ENCODE data around the gene PAPOLB. TPM values are rescaled to one million over a fixed set of nuclear protein-coding genes. Genes with fewer than 3 reads are reported as not detected.

Gene PAPOLB
- total RNA-seq = 0.05 TPM
- long read RNA-seq = 0 reads

DNA sequence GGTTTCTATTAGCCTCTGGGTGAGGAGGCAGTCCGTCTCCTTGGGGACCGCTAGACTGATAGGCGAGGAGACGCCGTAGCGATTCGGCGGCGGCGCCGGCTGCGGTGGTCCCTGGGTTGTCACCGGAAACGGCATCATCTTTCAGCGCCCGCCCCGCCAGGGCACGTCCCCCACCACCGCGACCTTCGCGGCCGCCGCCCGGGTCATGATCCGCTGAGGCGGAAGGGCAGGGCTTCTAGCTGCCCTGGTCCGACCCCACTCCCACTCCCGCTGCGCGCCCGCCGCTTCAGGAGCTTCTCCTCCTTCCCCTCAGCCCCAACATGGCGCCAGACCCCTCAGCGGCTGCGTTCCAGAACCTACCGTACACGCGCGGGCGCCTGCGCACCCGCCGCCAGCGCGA is at the start of gene PAPOLB:
Gene PAPOLB, minus strand, starts transcription at position 358 of the 400 bp plus-strand sequence. Its CDS starts 220 bp downstream, at position 138.
- H3K4me3 ChIP-seq = peak within 1 kb of the TSS; percentile 59
- no peak for DNase-seq
- H3K27ac ChIP-seq (replicated peaks) = peak within 1 kb of the TSS; percentile 38
- peaks cover 8% of the 10 kb centered on the region for H3K27me3 ChIP-seq (ENCODE audit: low read depth)
- no peaks in the 10 kb centered on the region for H3K36me3 ChIP-seq
- H3K9me3 ChIP-seq (replicated peaks) = peaks cover 6% of the 10 kb centered on the region
- H3K4me1 ChIP-seq = no peaks in the 10 kb centered on the region
- TF ChIP-seq, protein P1, sequence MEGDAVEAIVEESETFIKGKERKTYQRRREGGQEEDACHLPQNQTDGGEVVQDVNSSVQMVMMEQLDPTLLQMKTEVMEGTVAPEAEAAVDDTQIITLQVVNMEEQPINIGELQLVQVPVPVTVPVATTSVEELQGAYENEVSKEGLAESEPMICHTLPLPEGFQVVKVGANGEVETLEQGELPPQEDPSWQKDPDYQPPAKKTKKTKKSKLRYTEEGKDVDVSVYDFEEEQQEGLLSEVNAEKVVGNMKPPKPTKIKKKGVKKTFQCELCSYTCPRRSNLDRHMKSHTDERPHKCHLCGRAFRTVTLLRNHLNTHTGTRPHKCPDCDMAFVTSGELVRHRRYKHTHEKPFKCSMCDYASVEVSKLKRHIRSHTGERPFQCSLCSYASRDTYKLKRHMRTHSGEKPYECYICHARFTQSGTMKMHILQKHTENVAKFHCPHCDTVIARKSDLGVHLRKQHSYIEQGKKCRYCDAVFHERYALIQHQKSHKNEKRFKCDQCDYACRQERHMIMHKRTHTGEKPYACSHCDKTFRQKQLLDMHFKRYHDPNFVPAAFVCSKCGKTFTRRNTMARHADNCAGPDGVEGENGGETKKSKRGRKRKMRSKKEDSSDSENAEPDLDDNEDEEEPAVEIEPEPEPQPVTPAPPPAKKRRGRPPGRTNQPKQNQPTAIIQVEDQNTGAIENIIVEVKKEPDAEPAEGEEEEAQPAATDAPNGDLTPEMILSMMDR (IDR thresholded peaks at IDR 0.05; ENCODE audit: borderline replicate concordance) = no peak
- intact Hi-C loops (cut with micrococcal nuclease) = no loop called here

DNA sequence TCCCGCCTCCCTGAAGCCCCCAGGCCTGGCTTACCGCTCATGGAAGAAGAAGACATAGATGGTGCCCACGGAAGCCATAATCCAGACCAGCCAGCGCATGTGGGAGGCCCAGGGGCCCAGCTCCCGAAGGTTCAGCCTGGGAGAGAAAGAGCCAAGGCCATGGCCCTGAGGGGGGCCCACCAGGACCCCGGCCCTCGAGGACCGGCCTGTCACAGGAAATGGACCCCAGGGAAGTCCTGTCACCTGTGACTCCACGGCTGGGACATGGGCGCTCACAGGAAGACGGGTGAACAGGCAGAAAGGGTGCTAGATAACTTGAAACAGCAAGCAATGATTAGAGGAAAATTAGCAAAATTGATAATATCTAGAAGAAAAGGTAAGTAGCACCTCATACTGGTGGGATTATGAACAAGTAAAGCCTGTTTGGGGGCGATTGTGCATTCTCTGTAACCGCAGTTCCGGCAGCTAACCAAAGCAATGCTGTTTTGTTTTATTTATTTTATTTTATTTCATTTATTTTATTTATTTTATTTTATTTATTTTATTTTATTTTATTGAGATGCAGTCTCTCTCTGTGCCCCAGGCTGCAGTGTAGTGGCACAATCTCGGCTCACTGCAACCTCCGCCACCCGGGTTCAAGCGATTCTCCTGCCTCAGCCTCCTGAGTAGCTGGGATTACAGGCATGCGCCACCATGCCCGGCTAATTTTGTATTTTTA is 49.4 kb upstream of the PAPOLB start:
- Histone ChIP-seq H3K4me1 (no peaks in the 10 kb centered on the region), H3K27me3 (ENCODE audit: low read depth) (peaks cover 31% of the 10 kb centered on the region), H3K27ac (replicated peaks) (no peak overlapping the region)

DNA sequence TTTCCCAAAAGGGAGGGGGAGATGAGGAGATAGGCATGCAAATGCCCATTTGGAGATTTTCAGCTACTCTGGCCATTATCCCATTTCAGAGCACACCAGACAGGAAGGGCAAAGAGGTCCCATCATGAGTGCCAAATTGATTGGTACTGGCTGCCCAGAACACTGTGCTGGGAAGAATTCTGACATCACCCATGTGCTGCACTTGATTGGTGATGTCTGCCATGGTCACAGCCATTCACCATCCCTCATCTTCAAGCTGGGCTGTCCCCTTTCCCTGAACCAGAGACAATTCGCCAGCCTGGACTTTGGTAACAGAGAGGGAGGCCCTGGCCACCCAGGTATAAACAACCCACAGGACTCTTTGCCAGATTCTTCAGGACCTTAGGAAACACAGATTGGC is 44.9 kb upstream of the PAPOLB start:
- H3K4me3 ChIP-seq = no peak overlapping the region
- intact Hi-C loops (cut with micrococcal nuclease) = no loop called here
- TF ChIP-seq, protein P1 (IDR thresholded peaks at IDR 0.05; ENCODE audit: borderline replicate concordance) = no peak

More for the DNA sequence above, 49.4 kb upstream of the PAPOLB start:
- intact Hi-C loops (cut with micrococcal nuclease) = no loop called here
- DNase-seq = no peak
- no peaks in the 10 kb centered on the region for H3K36me3 ChIP-seq
- TF ChIP-seq, protein P1 (IDR thresholded peaks at IDR 0.05; ENCODE audit: borderline replicate concordance) = no peak
- no peak overlapping the region for H3K4me3 ChIP-seq
- no peaks in the 10 kb centered on the region for H3K9me3 ChIP-seq (replicated peaks)

DNA sequence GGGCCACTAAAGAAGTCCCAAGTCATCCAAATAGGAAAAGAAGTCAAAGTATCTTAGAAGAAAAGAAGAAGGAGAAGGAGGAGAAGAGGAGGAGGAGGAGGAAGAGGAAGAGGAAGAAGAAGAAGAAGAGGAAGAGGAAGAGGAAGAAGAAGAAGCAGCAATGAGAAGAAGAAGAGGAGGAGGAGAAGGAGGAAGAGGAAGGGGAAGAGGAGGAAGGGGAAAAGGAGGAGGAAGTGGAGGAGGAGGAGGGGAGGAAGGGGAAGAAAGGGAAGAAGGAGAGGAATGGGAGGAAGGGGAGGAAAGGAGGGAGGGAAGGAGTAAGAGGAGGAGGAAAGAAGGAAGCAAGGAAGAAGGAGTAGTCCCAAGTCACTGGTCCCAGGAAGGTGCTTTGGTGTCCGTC is 43.3 kb upstream of the PAPOLB start:
- H3K4me3 ChIP-seq = no peak overlapping the region
- intact Hi-C loops (cut with micrococcal nuclease) = no loop called here
- TF ChIP-seq, protein P1 (IDR thresholded peaks at IDR 0.05; ENCODE audit: borderline replicate concordance) = no peak
- DNase-seq = no peak
- H3K27ac ChIP-seq (replicated peaks) = no peak overlapping the region
- H3K27me3 ChIP-seq (ENCODE audit: low read depth) = peaks cover 70% of the 10 kb centered on the region
- no peaks in the 10 kb centered on the region for H3K4me1 ChIP-seq
- no peaks in the 10 kb centered on the region for H3K36me3 ChIP-seq
- no peaks in the 10 kb centered on the region for H3K9me3 ChIP-seq (replicated peaks)

More for the DNA sequence above, 44.9 kb upstream of the PAPOLB start:
- no peaks in the 10 kb centered on the region for H3K36me3 ChIP-seq
- no peak overlapping the region for H3K27ac ChIP-seq (replicated peaks)
- H3K9me3 ChIP-seq (replicated peaks) = no peaks in the 10 kb centered on the region
- peaks cover 59% of the 10 kb centered on the region for H3K27me3 ChIP-seq (ENCODE audit: low read depth)
- no peak for DNase-seq
- H3K4me1 ChIP-seq = no peaks in the 10 kb centered on the region

DNA sequence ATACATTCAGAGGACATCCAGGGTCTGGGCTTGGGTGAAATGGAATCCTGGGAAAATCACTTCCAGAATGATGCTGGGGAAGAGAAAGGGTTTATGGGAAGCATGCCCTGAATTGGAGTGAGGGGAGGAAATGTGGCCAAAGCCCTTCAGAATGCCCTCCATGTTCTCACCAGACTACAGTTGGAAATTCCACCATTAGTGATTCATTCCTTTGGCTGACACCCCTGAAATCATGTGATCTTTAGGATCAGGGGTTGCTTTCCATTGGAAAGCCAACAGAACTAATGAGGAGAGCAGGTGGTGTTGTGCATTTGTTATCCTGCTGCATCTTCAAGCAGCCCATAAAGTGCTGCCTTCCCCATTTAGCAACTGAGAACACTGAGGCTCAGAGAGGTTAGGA is 42.5 kb upstream of the PAPOLB start:
- Histone ChIP-seq H3K4me1 (no peaks in the 10 kb centered on the region), H3K9me3 (replicated peaks) (no peaks in the 10 kb centered on the region), H3K27me3 (ENCODE audit: low read depth) (peaks cover 64% of the 10 kb centered on the region), H3K4me3 (no peak overlapping the region), H3K36me3 (no peaks in the 10 kb centered on the region), H3K27ac (replicated peaks) (no peak overlapping the region)
- intact Hi-C loops (cut with micrococcal nuclease) = no loop called here
- TF ChIP-seq, protein P1 (IDR thresholded peaks at IDR 0.05; ENCODE audit: borderline replicate concordance) = no peak
- DNase-seq = no peak

All from left ventricle myocardium inferior (tissue), 1 donor.